ENCODE results near the gene SDK1. TPM values are rescaled to one million over a fixed set of nuclear protein-coding genes. Genes with fewer than 3 reads are reported as not detected.

The SDK1 gene
- total RNA-seq, 2 experiments from 2014 or later, result 0.19 to 0.36 TPM

DNA sequence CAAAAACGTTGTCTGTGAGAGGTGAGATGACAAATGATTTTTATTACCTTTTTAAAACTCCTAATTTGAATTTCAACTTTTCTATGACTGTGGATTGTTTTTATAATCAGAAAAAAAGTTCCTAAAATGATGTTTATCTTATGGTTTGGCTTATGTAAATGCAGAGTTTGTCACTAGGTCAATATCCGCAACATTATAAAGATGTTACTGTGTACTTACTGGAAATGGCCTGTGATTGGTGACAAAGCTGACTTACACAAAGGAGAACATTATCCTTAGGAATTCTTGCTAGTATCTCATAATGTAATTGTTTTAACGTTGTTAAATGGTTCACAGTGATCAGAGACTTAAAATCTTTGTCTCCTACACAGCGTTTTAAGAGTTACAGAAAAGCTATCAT, 79.0 kb downstream of the SDK1 start:
- DNase-seq (ENCODE audit: low spot score), result no peak
- Histone ChIP-seq H3K9me3 (ENCODE audit: low read length) (no peaks in the 10 kb centered on the region), H3K36me3 (ENCODE audit: insufficient read depth, low read length) (no peaks in the 10 kb centered on the region), H4K20me1 (ENCODE audit: insufficient read depth, low read length) (no peaks in the 10 kb centered on the region), H3K4me3 (ENCODE audit: low read depth, low read length, poor library complexity, severe bottlenecking) (no peak overlapping the region), H3K79me2 (ENCODE audit: insufficient read depth, low read depth, low read length) (no peaks in the 10 kb centered on the region), H3K9me2 (ENCODE audit: insufficient read depth, low read length) (no peaks in the 10 kb centered on the region), H3K4me2 (ENCODE audit: low read length) (no peak overlapping the region), H3K27ac (ENCODE audit: low read depth, low read length, poor library complexity, severe bottlenecking) (no peak overlapping the region), H3K4me1 (ENCODE audit: insufficient read depth, low read length, poor library complexity, severe bottlenecking) (no peaks in the 10 kb centered on the region), H2AFZ (ENCODE audit: low read length) (no peak overlapping the region)
- BruUV-seq (replicated peaks), result no TSS peak
- CTCF ChIA-PET (ENCODE audit: unreplicated experiment), result no interaction called here
- POLR2A ChIA-PET, result no interaction called here
- TF ChIP-seq EZH2phosphoT487 (IDR thresholded peaks at IDR 0.05; ENCODE audit: borderline replicate concordance, low read depth, low read length), result no peak
- TF ChIP-seq, protein P1, sequence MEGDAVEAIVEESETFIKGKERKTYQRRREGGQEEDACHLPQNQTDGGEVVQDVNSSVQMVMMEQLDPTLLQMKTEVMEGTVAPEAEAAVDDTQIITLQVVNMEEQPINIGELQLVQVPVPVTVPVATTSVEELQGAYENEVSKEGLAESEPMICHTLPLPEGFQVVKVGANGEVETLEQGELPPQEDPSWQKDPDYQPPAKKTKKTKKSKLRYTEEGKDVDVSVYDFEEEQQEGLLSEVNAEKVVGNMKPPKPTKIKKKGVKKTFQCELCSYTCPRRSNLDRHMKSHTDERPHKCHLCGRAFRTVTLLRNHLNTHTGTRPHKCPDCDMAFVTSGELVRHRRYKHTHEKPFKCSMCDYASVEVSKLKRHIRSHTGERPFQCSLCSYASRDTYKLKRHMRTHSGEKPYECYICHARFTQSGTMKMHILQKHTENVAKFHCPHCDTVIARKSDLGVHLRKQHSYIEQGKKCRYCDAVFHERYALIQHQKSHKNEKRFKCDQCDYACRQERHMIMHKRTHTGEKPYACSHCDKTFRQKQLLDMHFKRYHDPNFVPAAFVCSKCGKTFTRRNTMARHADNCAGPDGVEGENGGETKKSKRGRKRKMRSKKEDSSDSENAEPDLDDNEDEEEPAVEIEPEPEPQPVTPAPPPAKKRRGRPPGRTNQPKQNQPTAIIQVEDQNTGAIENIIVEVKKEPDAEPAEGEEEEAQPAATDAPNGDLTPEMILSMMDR (conservative IDR thresholded peaks at IDR 0.05; ENCODE audit: low read length), result no peak
- intact Hi-C loops (cut with micrococcal nuclease; ENCODE audit: unreplicated experiment), result no loop called here

- POLR2A ChIA-PET, result no interaction called here
- BruUV-seq (replicated peaks), result no TSS peak
- no peaks in the 10 kb centered on the region for H3K79me2 ChIP-seq (ENCODE audit: insufficient read depth, low read depth, low read length)
- no peak overlapping the region for H3K4me3 ChIP-seq (ENCODE audit: low read depth, low read length, poor library complexity, severe bottlenecking)
- H3K4me1 ChIP-seq (ENCODE audit: insufficient read depth, low read length, poor library complexity, severe bottlenecking), result no peaks in the 10 kb centered on the region
- CTCF ChIA-PET (ENCODE audit: unreplicated experiment), result no interaction called here
- H2AFZ ChIP-seq (ENCODE audit: low read length), result no peak overlapping the region
- no peak for DNase-seq (ENCODE audit: low spot score)
- no peak overlapping the region for H3K4me2 ChIP-seq (ENCODE audit: low read length)
- no peaks in the 10 kb centered on the region for H3K9me2 ChIP-seq (ENCODE audit: insufficient read depth, low read length)
- H3K27ac ChIP-seq (ENCODE audit: low read depth, low read length, poor library complexity, severe bottlenecking), result no peak overlapping the region
- intact Hi-C loops (cut with micrococcal nuclease; ENCODE audit: unreplicated experiment), result no loop called here
- H3K9me3 ChIP-seq (ENCODE audit: low read length), result no peaks in the 10 kb centered on the region
- H3K36me3 ChIP-seq (ENCODE audit: insufficient read depth, low read length), result no peaks in the 10 kb centered on the region
- no peaks in the 10 kb centered on the region; the same call in 1 of the 2 replicates for H4K20me1 ChIP-seq (ENCODE audit: insufficient read depth, low read length)
- TF ChIP-seq EZH2phosphoT487 (IDR thresholded peaks at IDR 0.05; ENCODE audit: borderline replicate concordance, low read depth, low read length), result no peak
- TF ChIP-seq, protein P1 (conservative IDR thresholded peaks at IDR 0.05; ENCODE audit: low read length), result no peak
Observed at GRCh38 chr7:3380886-3381685, 80.0 kb downstream of the SDK1 start.

GRCh38 chr7:3386423-3387190, 85.6 kb downstream of the SDK1 start:
- H2AFZ ChIP-seq (ENCODE audit: low read length), result no peak overlapping the region
- no peak for DNase-seq (ENCODE audit: low spot score)
- no peaks in the 10 kb centered on the region for H3K9me3 ChIP-seq (ENCODE audit: low read length)
- no peak overlapping the region for H3K27ac ChIP-seq (ENCODE audit: low read depth, low read length, poor library complexity, severe bottlenecking)
- H3K4me2 ChIP-seq (ENCODE audit: low read length), result no peak overlapping the region
- H3K79me2 ChIP-seq (ENCODE audit: insufficient read depth, low read depth, low read length), result no peaks in the 10 kb centered on the region
- H3K36me3 ChIP-seq (ENCODE audit: insufficient read depth, low read length), result no peaks in the 10 kb centered on the region
- no peaks in the 10 kb centered on the region for H3K4me1 ChIP-seq (ENCODE audit: insufficient read depth, low read length, poor library complexity, severe bottlenecking)
- no peak overlapping the region for H3K4me3 ChIP-seq (ENCODE audit: low read depth, low read length, poor library complexity, severe bottlenecking)
- H4K20me1 ChIP-seq (ENCODE audit: insufficient read depth, low read length), result no peaks in the 10 kb centered on the region; the same call in 1 of the 2 replicates
- TF ChIP-seq EZH2phosphoT487 (IDR thresholded peaks at IDR 0.05; ENCODE audit: borderline replicate concordance, low read depth, low read length), result no peak
- TF ChIP-seq, protein P1 (conservative IDR thresholded peaks at IDR 0.05; ENCODE audit: low read length), result no peak
- intact Hi-C loops (cut with micrococcal nuclease; ENCODE audit: unreplicated experiment), result no loop called here
- CTCF ChIA-PET (ENCODE audit: unreplicated experiment), result no interaction called here
- BruUV-seq (replicated peaks), result no TSS peak
- no peaks in the 10 kb centered on the region for H3K9me2 ChIP-seq (ENCODE audit: insufficient read depth, low read length)
- POLR2A ChIA-PET, result no interaction called here

Measured in OCI-LY7 (cell line).